ENCODE measurements around the gene GSG1. TPM values are rescaled to one million over a fixed set of nuclear protein-coding genes. Genes with fewer than 3 reads are reported as not detected.

Gene GSG1
- total RNA-seq, 1 experiment from 2014 or later: not detected

DNA sequence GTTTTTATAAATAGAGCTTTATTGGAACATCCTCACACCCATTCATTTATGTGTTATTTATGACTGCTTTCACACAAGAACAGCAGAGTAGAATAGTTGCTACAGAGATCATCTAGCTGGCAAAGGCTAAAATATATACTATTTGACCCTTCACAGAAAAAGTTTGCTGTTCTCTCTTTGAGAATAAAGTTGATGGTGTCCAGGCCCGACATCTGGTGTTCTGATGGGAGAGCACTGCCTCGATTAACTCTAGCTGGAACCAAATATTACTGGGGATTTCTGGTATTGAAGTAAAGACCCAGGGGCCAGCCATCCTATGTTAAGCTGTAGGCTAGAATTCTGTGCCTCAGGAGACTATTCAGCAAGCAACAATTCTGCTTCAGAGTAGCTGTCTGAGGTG, 37.5 kb downstream of the GSG1 start:
- no peaks in the 10 kb centered on the region for H3K9me3 ChIP-seq (ENCODE audit: control insufficient read depth in 1 of 2, insufficient read depth in 1 of 2, low read depth in 1 of 2, low read length in 2 of 2)
- no TSS peak for BruUV-seq (replicated peaks)
- no peaks in the 10 kb centered on the region for H3K27me3 ChIP-seq (ENCODE audit: insufficient read depth, low read length)
- POLR2A ChIA-PET: interaction anchor here (1.1 kb wide), 1 partner anchor 22 kb away, joined by 3 read pairs; the partner anchor contains the start of gene FAM234B
- H3K79me2 ChIP-seq (ENCODE audit: insufficient read depth, low read length): no peaks in the 10 kb centered on the region
- no peak for ATAC-seq
- H3K4me2 ChIP-seq (ENCODE audit: low read length): no peak overlapping the region
- H3K4me1 ChIP-seq (ENCODE audit: control insufficient read depth in 1 of 2, insufficient read depth in 2 of 2, low read length in 2 of 2): no peaks in the 10 kb centered on the region
- RAD21 ChIA-PET (ENCODE audit: low non-redundant PET in 1 of 2, low total read pairs in 2 of 2, uncharacterized antibody in 2 of 2, unreplicated experiment in 2 of 2): no interaction called here
- peaks cover 4 to 15% of the 10 kb centered on the region in 2 experiments; a peak in 3 of 4 replicates for H3K36me3 ChIP-seq (ENCODE audit: control insufficient read depth in 1 of 2, insufficient read depth in 2 of 2, low read length in 2 of 2)
- DNase-seq (ENCODE audit: low read depth, low spot score): no peak
- no peak overlapping the region for H3K27ac ChIP-seq (ENCODE audit: low read depth, low read length)
- no peak overlapping the region for H3K4me3 ChIP-seq (replicated peaks in 1 of 2; ENCODE audit: low read depth in 1 of 2, low read length in 2 of 2)
- H2AFZ ChIP-seq (ENCODE audit: low read depth, low read length, poor library complexity, severe bottlenecking): no peak overlapping the region
- CTCF ChIA-PET: no interaction called here
- H4K20me1 ChIP-seq (ENCODE audit: insufficient read depth): no peaks in the 10 kb centered on the region
- TF ChIP-seq EZH2phosphoT487 (IDR thresholded peaks at IDR 0.05; ENCODE audit: borderline replicate concordance): no peak
- no peak overlapping the region for H3K9ac ChIP-seq (ENCODE audit: low read length)
- intact Hi-C loops (cut with micrococcal nuclease): no loop called here
- no peaks in the 10 kb centered on the region for H3K9me2 ChIP-seq (ENCODE audit: insufficient read depth)

DNA sequence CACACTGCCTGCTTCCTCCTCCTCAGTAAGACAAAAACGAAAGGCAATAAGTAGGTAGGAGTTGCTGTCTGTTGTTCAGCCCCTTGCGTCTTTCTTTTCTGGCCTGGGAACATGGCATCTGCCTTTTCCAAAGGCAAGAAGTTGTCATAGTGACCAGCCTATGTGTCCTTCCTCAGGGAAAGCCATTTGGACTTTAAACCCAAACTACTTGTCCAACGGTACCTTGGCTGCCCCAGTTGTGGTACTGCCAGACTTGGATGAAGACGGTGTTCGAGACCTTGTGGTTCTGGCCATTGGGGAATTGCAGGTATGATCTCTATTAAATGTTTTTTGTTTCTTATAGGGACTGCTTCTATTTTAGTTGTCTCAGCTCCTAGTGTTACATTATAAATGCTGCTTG, 40.8 kb downstream of the GSG1 start:
- Histone ChIP-seq H3K27ac (ENCODE audit: low read depth, low read length) (no peak overlapping the region), H3K79me2 (ENCODE audit: insufficient read depth, low read length) (no peaks in the 10 kb centered on the region), H4K20me1 (ENCODE audit: insufficient read depth) (no peaks in the 10 kb centered on the region), H3K27me3 (ENCODE audit: insufficient read depth, low read length) (no peaks in the 10 kb centered on the region), H3K9me2 (ENCODE audit: insufficient read depth) (no peaks in the 10 kb centered on the region), H3K4me1 (ENCODE audit: control insufficient read depth in 1 of 2, insufficient read depth in 2 of 2, low read length in 2 of 2) (no peaks in the 10 kb centered on the region), H2AFZ (ENCODE audit: low read depth, low read length, poor library complexity, severe bottlenecking) (no peak overlapping the region), H3K9ac (ENCODE audit: low read length) (no peak overlapping the region), H3K4me3 (replicated peaks in 1 of 2; ENCODE audit: low read depth in 1 of 2, low read length in 2 of 2) (no peak overlapping the region), H3K4me2 (ENCODE audit: low read length) (no peak overlapping the region), H3K9me3 (ENCODE audit: control insufficient read depth in 1 of 2, insufficient read depth in 1 of 2, low read depth in 1 of 2, low read length in 2 of 2) (no peaks in the 10 kb centered on the region), H3K36me3 (ENCODE audit: control insufficient read depth in 1 of 2, insufficient read depth in 2 of 2, low read length in 2 of 2) (peaks cover 0 to 2% of the 10 kb centered on the region in 2 experiments; a peak in 2 of 4 replicates)
- POLR2A ChIA-PET: no interaction called here
- RAD21 ChIA-PET (ENCODE audit: low non-redundant PET in 1 of 2, low total read pairs in 2 of 2, uncharacterized antibody in 2 of 2, unreplicated experiment in 2 of 2): no interaction called here
- intact Hi-C loops (cut with micrococcal nuclease): no loop called here
- BruUV-seq (replicated peaks): no TSS peak
- no peak for ATAC-seq
- no peak for TF ChIP-seq EGR1 (IDR thresholded peaks at IDR 0.05; ENCODE audit: low read depth)
- no peak for TF ChIP-seq JUND (IDR thresholded peaks at IDR 0.05)
- TF ChIP-seq EZH2phosphoT487 (IDR thresholded peaks at IDR 0.05; ENCODE audit: borderline replicate concordance): no peak
- no peak for TF ChIP-seq CBX3 (IDR thresholded peaks at IDR 0.05; ENCODE audit: low read depth)
- no peak for TF ChIP-seq TCF7L2 (IDR thresholded peaks at IDR 0.05; ENCODE audit: borderline replicate concordance, extremely low read depth, insufficient read depth, insufficient read length)
- no peak for TF ChIP-seq SRF (IDR thresholded peaks at IDR 0.05; ENCODE audit: low read depth)
- TF ChIP-seq, protein P1, sequence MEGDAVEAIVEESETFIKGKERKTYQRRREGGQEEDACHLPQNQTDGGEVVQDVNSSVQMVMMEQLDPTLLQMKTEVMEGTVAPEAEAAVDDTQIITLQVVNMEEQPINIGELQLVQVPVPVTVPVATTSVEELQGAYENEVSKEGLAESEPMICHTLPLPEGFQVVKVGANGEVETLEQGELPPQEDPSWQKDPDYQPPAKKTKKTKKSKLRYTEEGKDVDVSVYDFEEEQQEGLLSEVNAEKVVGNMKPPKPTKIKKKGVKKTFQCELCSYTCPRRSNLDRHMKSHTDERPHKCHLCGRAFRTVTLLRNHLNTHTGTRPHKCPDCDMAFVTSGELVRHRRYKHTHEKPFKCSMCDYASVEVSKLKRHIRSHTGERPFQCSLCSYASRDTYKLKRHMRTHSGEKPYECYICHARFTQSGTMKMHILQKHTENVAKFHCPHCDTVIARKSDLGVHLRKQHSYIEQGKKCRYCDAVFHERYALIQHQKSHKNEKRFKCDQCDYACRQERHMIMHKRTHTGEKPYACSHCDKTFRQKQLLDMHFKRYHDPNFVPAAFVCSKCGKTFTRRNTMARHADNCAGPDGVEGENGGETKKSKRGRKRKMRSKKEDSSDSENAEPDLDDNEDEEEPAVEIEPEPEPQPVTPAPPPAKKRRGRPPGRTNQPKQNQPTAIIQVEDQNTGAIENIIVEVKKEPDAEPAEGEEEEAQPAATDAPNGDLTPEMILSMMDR (IDR thresholded peaks at IDR 0.05 in 2 of 3, conservative IDR thresholded peaks at IDR 0.05 in 1 of 3; ENCODE audit: borderline replicate concordance in 1 of 3, insufficient read depth in 1 of 3, low read depth in 2 of 3, low read length in 2 of 3): no peak
- TF ChIP-seq, protein P2, sequence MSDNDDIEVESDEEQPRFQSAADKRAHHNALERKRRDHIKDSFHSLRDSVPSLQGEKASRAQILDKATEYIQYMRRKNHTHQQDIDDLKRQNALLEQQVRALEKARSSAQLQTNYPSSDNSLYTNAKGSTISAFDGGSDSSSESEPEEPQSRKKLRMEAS (IDR thresholded peaks at IDR 0.05): no peak
- TF ChIP-seq, protein P3, sequence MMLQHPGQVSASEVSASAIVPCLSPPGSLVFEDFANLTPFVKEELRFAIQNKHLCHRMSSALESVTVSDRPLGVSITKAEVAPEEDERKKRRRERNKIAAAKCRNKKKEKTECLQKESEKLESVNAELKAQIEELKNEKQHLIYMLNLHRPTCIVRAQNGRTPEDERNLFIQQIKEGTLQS (IDR thresholded peaks at IDR 0.05): no peak
- TF ChIP-seq ZNF274 (IDR thresholded peaks at IDR 0.05; ENCODE audit: low read depth, low read length): no peak
- TF ChIP-seq ZFX (IDR thresholded peaks at IDR 0.05): no peak
- CTCF ChIA-PET: no interaction called here
- no peak for DNase-seq (ENCODE audit: low read depth, low spot score)
